Left colon (tissue), 2 donors: ENCODE data around the gene TTLL3. TPM values are rescaled to one million over a fixed set of nuclear protein-coding genes. Genes with fewer than 3 reads are reported as not detected.
"Not testable (repeated sequence)": the region's sequence is repeated elsewhere in the genome, so short reads cannot be mapped to it uniquely, and the experiment has no call there.

Source experiments
- ATAC-seq: fragments of 200-7000 bp; cut with Tn5 transposase; one replicate; pipeline ENCODE4 v1.9.1; 2020; ENCODE audit warnings: mild to moderate bottlenecking, moderate library complexity
- DNase-seq, 2 donors: peaks; one replicate each; pipeline ENCODE4 v3.0.0-alpha.2; 2020
- intact Hi-C, 2 donors: fragments of 100-400 bp; cut with DNase I in 1 of 2; cut with micrococcal nuclease in 1 of 2; formaldehyde crosslinking; loops; one replicate each; pipeline versions ENCODE4 v1.11.2 to v1.14.0; 2022; cut with DNase I, micrococcal nuclease
- total RNA-seq, 2 donors: library from RNA; stranded (reverse); fragmentation: NEBNext Ultra II Directional; extraction: Animal tissue kit (Norgen Biotek cat#: 25700); gene quantifications; one replicate each; pipeline ENCODE4 v1.2.1, GENCODE V29; 2021
- donor health status: DM: no; HTN: no; CAD: no.
- donor health status: DM: yes; HTN: yes; CAD: no.

TTLL3 gene
- total RNA-seq, 2 donors from 2014 or later: 40.2 to 47.1 TPM

DNA sequence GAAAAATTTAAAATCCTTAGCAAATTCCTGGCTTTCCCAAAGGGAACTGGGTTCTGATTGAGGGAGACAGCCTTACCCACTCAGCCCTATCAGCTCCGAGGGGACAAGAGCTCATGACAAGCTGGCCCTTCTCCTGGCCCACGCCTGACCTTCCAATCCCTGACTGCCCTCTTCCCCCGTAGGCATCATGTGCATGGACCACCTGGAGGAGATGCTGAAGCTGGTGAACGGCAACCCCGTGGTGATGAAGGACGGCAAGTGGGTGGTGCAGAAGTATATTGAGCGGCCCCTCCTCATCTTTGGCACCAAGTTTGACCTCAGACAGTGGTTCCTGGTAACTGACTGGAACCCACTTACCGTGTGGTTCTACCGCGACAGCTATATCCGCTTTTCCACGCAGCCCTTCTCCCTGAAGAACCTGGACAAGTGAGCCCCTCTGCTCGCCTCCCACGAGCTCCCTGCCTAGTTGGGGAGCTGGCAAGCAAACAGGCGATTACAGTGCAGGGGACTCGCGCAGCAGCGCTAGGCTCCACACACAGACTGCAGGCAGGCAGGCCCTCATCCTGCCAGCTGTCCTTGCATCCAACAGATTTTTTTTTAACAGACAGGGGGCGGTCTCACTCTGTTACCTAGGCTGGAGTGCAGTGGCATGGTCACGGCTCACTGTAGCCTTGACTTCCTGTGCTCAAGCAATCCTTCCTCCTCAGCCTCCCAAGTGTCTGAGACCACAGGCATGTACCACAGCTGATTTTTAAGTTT lies 16.9 kb downstream of the TTLL3 start:
- ATAC-seq: peak; percentile 67
- intact Hi-C loops: no loop called here

DNA sequence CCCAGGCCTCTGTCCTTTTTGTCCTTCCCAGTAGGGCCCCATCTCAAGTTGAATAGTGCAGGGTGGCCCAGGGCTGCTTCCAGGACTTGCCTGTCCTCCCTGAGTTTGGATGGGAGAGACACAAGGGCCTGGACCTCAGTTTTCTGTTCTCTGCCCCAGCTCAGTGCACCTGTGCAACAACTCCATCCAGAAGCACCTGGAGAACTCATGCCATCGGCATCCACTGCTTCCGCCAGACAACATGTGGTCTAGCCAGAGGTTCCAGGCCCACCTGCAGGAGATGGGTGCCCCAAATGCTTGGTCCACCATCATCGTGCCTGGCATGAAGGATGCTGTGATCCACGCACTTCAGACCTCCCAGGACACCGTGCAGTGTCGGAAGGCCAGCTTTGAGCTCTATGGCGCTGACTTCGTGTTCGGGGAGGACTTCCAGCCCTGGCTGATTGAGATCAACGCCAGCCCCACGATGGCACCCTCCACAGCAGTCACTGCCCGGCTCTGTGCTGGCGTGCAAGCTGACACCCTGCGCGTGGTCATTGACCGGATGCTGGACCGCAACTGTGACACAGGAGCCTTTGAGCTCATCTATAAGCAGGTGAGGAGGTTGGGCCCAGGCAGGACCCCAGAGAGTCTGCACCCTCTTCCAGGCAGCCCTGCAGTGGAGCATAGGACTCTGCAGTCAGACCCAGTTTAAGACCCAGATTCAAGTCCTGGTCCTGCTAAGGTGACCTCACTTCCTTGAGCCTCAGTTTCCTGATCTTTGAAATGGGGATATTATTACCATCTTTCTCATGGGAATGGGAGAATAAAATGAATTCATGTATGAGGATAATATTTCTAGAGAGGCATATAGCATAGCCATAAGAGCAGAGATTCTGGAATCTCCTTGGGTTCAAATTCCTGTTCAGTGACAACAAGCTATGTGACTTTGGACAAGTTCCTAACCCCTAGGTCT lies 19.0 kb downstream of the TTLL3 start:
- intact Hi-C loops: no loop called here
- no peak for ATAC-seq
- no peak for DNase-seq

More for the DNA sequence above, 16.9 kb downstream of the TTLL3 start:
- no peak for DNase-seq

GRCh38 chr3:9831253-9831652 lies 21.2 kb downstream of the TTLL3 start:
- ATAC-seq (no peak), DNase-seq (no peak)
- intact Hi-C loops: no loop called here

DNA sequence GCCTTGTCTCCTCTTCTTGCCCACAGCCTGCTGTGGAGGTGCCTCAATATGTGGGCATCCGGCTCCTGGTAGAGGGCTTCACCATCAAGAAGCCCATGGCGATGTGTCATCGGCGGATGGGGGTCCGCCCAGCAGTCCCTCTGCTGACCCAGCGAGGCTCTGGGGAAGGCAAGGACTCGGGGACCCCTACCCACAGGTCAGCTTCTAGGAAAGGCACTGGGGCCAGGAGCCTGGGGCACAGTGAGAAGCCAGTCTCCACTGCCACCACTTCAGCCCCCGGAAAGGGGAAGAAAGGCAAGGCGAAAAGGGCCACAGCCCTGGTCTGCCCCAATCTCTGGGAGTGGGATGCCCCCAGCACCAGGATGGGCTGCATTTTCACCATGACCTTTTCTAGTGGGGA lies 23.0 kb downstream of the TTLL3 start:
- DNase-seq (no peak), ATAC-seq (no peak)
- intact Hi-C loops: no loop called here

GRCh38 chr3:9834520-9835380 lies 24.7 kb downstream of the TTLL3 start:
- intact Hi-C loops: no loop called here
- DNase-seq: no peak
- no peak for ATAC-seq

GRCh38 chr3:9837701-9838582 lies 27.9 kb downstream of the TTLL3 start:
- ATAC-seq: no peak
- no peak for DNase-seq
- intact Hi-C loops: no loop called here

DNA sequence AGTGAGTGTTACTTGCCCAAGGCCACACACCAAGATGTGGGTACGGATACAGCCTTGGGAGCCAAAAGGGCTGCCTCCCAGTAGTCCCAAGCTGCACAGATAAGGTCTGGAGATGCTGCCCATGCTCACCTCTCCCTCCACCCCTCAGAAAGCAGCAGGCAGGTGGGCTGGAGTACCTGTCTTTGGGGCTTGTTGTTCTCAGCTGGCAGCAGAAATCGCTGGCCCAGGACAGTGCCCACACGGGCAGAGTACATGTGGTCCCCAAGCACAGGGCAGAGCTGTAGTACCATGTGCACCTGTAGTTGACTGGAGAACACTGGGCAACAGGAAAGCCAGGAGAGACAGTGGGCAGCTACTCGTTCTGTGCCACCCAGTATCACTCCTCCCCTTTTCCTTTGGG lies 28.8 kb downstream of the TTLL3 start:
- ATAC-seq: no peak

GRCh38 chr3:9841015-9841414 lies 31.0 kb downstream of the TTLL3 start:
- DNase-seq: no peak
- ATAC-seq: no peak
- intact Hi-C loops: no loop called here

More for the DNA sequence above, 28.8 kb downstream of the TTLL3 start:
- DNase-seq: no peak
- intact Hi-C loops: no loop called here

DNA sequence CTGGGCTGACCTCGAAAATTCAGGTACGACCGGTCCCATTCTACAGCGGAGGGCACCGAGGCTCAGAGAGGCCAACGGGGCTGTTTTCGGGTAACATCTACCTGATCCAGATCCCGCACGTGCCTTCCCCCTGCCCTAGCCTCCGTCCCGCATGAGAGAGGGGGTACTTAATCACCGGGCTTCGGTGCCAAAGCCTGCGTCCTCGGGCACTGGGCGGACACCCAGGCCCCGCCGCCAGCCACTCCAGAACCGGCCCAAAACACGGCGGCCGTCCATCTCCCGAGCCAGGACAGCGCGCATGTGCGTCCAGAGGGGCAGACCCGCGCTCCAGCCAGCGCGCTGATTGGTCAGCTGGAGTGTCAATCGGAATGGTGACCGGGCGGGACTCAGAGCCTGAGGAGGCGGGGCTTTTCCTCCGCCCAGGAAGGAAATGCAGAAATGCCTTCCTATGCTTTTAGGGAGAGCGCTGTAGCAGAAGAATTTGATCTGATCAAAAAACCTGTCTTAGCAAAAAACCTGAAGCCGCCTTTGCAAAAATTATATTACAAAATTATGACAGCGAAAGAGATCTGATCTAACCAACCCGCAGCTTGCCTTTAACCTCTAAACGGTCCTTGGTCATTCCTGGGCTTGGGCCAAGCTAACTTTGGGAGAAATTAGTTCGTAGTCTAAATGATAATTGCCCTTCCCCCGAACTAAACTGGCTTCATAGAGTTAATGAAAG lies 33.8 kb downstream of the TTLL3 start, which contains the start of gene RPUSD3:
Gene RPUSD3 (minus strand): TSS at position 294 of the 724 bp plus-strand sequence. CDS start 18 bp downstream, at position 276.
- intact Hi-C loops: no loop called here
- DNase-seq (peak; percentile 96 to 98), ATAC-seq (peak; percentile 99)

GRCh38 chr3:9846231-9846630 lies 36.2 kb downstream of the TTLL3 start:
- ATAC-seq: no peak
- DNase-seq: no peak
- intact Hi-C loops: no loop called here

DNA sequence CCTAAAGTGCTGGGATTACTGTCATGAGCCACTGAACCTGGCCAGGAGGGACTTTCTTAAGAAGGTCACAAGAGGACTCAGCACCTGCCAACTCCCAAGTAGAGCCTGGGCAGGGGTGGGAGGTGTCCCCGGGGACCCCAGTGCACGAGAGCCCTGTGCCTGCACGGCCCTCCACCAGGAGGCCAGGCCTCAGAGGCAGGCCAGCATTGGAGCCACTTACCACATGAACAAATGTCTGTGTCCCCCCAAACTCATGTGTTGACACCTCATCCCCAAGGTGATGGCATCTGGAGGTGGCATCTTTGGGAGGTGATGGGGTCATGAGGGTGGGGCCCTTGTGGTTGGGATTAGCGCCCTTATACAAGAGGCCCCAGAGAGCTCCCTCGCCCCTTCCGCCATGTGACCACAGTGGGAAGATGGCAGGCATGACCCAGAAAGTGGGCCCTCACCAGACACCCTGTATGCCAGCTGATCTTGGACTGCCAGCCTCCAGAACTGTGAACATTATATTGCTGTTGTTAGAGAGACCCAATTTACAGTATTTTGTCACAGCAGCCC lies 36.9 kb downstream of the TTLL3 start:
- DNase-seq: no peak
- ATAC-seq: no peak
- intact Hi-C loops: no loop called here

DNA sequence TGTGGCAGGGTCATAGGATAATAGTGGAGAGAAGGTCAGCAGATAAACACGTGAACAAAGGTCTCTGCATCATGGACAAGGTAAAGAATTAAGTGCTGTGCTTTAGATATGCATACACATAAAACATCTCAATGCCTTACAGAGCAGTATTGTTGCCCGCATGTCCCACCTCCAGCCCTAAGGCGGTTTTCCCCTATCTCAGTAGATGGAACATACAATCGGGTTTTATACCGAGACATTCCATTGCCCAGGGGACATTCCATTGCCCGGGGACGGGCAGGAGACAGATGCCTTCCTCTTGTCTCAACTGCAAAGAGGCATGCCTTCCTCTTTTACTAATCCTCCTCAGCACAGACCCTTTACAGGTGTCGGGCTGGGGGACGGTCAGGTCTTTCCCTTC lies 37.8 kb downstream of the TTLL3 start:
- intact Hi-C loops, DNase-seq, ATAC-seq: not testable (repeated sequence)

DNA sequence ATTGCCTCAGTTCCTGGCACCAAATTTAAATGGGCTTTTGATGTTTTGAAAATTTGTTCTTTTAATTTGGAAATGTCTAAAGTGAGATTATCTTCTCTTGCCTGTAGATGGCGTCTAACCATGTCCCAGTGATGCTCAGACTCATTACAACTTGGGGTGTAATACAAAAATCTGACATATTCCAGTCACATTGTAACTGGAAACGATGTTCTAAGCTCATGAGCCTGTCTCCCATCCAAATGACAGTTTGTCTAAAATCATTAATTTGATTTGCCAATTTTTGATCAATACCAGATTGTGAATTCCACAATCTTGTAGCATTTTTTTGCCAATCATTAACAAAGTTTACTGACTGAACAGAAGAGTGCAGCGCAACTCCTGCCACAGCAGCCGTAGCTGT lies 38.8 kb downstream of the TTLL3 start:
- ATAC-seq, DNase-seq, intact Hi-C loops: not testable (repeated sequence)

GRCh38 chr3:9851383-9851782 lies 41.3 kb downstream of the TTLL3 start:
- intact Hi-C loops: loop anchor here in 1 of 2 donors (10.0 kb wide), 1 partner anchor 63 kb away; the partner anchor contains the start of gene IL17RC
- not testable (repeated sequence) for ATAC-seq, DNase-seq

DNA sequence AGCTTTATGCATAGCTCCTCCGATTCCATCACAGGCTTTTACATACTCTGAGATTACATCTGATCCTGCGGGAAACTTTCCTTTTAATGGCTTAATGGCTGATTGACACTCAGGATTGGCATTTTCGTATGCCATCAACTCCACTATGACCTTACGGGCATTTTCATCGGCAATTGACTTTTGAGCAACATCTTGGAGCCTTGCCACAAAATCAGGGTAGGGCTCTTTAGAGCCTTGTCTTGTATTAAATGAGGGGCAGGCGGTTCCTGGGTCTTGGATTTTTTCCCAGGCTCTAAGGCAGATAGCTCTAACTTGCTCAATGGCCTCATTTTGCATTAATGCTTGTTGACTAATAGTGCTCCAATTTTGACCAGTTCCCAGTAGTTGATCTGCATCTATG lies 41.9 kb downstream of the TTLL3 start:
- intact Hi-C loops: loop anchor here in 1 of 2 donors (10.0 kb wide), 1 partner anchor 63 kb away; the partner anchor contains the start of gene IL17RC
- DNase-seq: peak in 1 of 2 donors; percentile 16
- ATAC-seq: not testable (repeated sequence)

GRCh38 chr3:9852528-9852927 lies 42.5 kb downstream of the TTLL3 start:
- no peak for DNase-seq
- intact Hi-C loops: loop anchor here in 1 of 2 donors (10.0 kb wide), 1 partner anchor 62 kb away; the partner anchor contains the start of gene IL17RC
- no peak for ATAC-seq
